ENCODE measurements around the gene CRTAC1. TPM values are rescaled to one million over a fixed set of nuclear protein-coding genes. Genes with fewer than 3 reads are reported as not detected.

The CRTAC1 gene
- total RNA-seq, 1 donor from 2014 or later, result 2.3 TPM

GRCh38 chr10:98010939-98011685, 19.3 kb downstream of the CRTAC1 start:
- TF ChIP-seq, protein P1, sequence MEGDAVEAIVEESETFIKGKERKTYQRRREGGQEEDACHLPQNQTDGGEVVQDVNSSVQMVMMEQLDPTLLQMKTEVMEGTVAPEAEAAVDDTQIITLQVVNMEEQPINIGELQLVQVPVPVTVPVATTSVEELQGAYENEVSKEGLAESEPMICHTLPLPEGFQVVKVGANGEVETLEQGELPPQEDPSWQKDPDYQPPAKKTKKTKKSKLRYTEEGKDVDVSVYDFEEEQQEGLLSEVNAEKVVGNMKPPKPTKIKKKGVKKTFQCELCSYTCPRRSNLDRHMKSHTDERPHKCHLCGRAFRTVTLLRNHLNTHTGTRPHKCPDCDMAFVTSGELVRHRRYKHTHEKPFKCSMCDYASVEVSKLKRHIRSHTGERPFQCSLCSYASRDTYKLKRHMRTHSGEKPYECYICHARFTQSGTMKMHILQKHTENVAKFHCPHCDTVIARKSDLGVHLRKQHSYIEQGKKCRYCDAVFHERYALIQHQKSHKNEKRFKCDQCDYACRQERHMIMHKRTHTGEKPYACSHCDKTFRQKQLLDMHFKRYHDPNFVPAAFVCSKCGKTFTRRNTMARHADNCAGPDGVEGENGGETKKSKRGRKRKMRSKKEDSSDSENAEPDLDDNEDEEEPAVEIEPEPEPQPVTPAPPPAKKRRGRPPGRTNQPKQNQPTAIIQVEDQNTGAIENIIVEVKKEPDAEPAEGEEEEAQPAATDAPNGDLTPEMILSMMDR (IDR thresholded peaks at IDR 0.05; ENCODE audit: borderline replicate concordance), result no peak
- H3K36me3 ChIP-seq, result no peaks in the 10 kb centered on the region
- no peak for DNase-seq
- H3K4me1 ChIP-seq, result peaks cover 4% of the 10 kb centered on the region
- H3K9me3 ChIP-seq (replicated peaks), result no peaks in the 10 kb centered on the region
- no peak overlapping the region for H3K27ac ChIP-seq (replicated peaks)
- intact Hi-C loops (cut with micrococcal nuclease), result no loop called here
- H3K27me3 ChIP-seq (ENCODE audit: low read depth), result peaks cover 87% of the 10 kb centered on the region
- H3K4me3 ChIP-seq, result no peak overlapping the region

- intact Hi-C loops (cut with micrococcal nuclease), result no loop called here
- no peaks in the 10 kb centered on the region for H3K9me3 ChIP-seq (replicated peaks)
- TF ChIP-seq, protein P1 (IDR thresholded peaks at IDR 0.05; ENCODE audit: borderline replicate concordance), result no peak
- no peak for DNase-seq
- no peaks in the 10 kb centered on the region for H3K36me3 ChIP-seq
- peaks cover 5% of the 10 kb centered on the region for H3K4me1 ChIP-seq
- no peak overlapping the region for H3K27ac ChIP-seq (replicated peaks)
- H3K4me3 ChIP-seq, result no peak overlapping the region
- peaks cover 55% of the 10 kb centered on the region for H3K27me3 ChIP-seq (ENCODE audit: low read depth)
These were observed 24.2 kb downstream of the CRTAC1 start for GRCh38 chr10:98006266-98006665.

- H3K27ac ChIP-seq (replicated peaks), result no peak overlapping the region
- TF ChIP-seq, protein P1 (IDR thresholded peaks at IDR 0.05; ENCODE audit: borderline replicate concordance), result no peak
- no peaks in the 10 kb centered on the region for H3K36me3 ChIP-seq
- H3K4me1 ChIP-seq, result peaks cover 5% of the 10 kb centered on the region
- peaks cover 15% of the 10 kb centered on the region for H3K9me3 ChIP-seq (replicated peaks)
- peaks cover 30% of the 10 kb centered on the region for H3K27me3 ChIP-seq (ENCODE audit: low read depth)
- intact Hi-C loops (cut with micrococcal nuclease), result no loop called here
- DNase-seq, result no peak
- no peak overlapping the region for H3K4me3 ChIP-seq
These were observed 28.7 kb downstream of the CRTAC1 start for GRCh38 chr10:98001736-98002135.

GRCh38 chr10:98000346-98000745, 30.1 kb downstream of the CRTAC1 start:
- no peak for DNase-seq
- H3K27me3 ChIP-seq (ENCODE audit: low read depth), result peaks cover 21% of the 10 kb centered on the region
- TF ChIP-seq, protein P1 (IDR thresholded peaks at IDR 0.05; ENCODE audit: borderline replicate concordance), result no peak
- H3K4me3 ChIP-seq, result no peak overlapping the region
- H3K27ac ChIP-seq (replicated peaks), result no peak overlapping the region
- peaks cover 15% of the 10 kb centered on the region for H3K9me3 ChIP-seq (replicated peaks)
- intact Hi-C loops (cut with micrococcal nuclease), result no loop called here
- no peaks in the 10 kb centered on the region for H3K4me1 ChIP-seq
- no peaks in the 10 kb centered on the region for H3K36me3 ChIP-seq

DNA sequence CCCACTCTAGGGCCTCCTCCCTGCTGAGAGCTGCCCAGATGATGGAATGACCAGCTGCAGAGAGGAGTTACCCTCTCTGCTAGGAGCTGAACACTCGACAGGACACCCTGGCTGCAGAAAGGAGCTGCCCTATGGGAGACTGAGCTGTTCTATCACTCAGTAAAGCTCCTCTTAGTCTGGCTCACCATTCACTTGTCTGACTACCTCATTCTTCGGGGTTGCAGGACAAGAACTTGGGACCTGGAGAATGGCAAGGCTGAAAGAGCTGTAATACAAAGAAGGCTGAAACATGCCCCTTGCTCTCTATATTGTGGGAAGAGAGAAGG, 30.5 kb downstream of the CRTAC1 start:
- no peaks in the 10 kb centered on the region for H3K36me3 ChIP-seq
- no peak overlapping the region for H3K4me3 ChIP-seq
- peaks cover 15% of the 10 kb centered on the region for H3K9me3 ChIP-seq (replicated peaks)
- peaks cover 21% of the 10 kb centered on the region for H3K27me3 ChIP-seq (ENCODE audit: low read depth)
- TF ChIP-seq, protein P1 (IDR thresholded peaks at IDR 0.05; ENCODE audit: borderline replicate concordance), result no peak
- H3K4me1 ChIP-seq, result no peaks in the 10 kb centered on the region
- intact Hi-C loops (cut with micrococcal nuclease), result no loop called here
- DNase-seq, result no peak
- H3K27ac ChIP-seq (replicated peaks), result no peak overlapping the region
